Activated T-cell treated with anti-CD3 and anti-CD28 coated beads, Interleukin-2, amount 50 U/mL, for 48 hours (primary cell): ENCODE results near the gene ITPRIP.

ENCODE experiments used
- DNase-seq, 2 experiments: peaks; one replicate each; pipeline ENCODE4 v3.0.0-alpha.2; 2020

ITPRIP gene

DNA sequence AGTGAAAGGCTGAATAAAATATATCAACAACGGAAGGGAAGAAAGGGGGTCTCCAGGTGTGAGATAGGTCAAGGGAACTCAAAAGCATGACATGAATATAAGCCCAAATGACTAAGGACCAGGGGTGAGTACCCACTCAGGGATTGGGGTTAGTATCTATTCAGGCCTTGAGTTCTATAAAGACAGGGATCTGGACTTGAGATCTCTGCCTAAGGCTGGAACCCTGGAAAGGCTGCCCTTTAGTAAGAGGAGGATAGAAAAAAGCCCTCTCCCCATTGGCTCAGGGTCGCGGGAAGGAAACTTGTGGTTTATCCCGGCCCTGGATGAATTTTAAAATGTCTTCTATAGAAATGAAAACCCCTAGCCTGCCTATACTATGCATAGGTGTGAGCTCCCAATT lies 2.4 kb upstream of the ITPRIP start:
- no peak for DNase-seq

DNA sequence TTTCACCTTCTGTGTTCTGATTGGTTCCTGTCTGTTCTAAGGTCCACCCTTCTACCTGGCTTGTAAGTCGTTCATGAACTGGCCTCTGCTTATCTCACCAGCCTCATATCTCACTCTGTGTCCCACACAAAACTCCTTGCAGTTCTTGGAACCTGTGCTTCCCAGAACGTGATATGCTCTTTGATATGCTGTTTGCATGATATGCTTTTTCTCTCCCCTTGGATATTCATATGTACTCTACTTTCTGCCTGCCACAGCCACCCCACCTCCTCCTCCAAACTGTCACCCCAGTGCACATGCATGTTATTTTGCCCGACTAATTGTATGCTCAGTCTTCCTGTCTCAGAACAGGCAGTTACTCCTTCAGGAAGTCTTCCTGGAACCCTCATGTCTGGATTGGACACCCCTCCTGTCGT lies 1.9 kb upstream of the ITPRIP start:
- DNase-seq: no peak

DNA sequence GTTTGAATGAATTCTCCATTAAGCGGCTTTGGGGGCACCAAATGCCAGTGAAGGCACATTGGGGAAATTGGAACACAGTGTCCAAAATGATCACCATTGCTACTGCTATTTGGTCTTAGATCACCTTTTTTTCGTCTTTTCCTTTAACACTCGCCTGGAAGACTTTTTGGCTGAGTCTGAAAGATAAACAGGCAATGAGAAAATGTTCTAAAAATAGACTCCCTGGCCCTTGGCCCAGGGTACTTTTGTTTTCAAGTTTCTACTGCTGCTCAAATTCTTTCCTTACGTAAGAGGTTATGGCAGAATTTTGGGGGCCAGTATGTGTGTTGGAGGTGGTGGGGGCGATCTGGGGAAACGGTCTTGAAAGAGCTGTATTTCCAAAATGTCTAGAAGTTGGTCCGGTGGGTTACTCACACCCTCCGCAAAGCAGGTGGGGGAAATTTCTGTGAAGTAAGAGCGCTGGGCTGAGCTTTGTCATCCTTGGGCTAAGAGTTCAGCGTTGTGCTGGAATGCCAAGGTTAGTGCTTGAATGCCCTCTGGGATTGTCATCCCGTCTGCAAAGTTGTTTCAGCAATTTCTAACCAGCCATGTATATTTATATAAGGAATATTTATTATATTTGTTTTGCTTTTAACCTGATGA lies 1.3 kb upstream of the ITPRIP start:
- peak in 1 of 2 experiments; percentile 17 for DNase-seq

DNA sequence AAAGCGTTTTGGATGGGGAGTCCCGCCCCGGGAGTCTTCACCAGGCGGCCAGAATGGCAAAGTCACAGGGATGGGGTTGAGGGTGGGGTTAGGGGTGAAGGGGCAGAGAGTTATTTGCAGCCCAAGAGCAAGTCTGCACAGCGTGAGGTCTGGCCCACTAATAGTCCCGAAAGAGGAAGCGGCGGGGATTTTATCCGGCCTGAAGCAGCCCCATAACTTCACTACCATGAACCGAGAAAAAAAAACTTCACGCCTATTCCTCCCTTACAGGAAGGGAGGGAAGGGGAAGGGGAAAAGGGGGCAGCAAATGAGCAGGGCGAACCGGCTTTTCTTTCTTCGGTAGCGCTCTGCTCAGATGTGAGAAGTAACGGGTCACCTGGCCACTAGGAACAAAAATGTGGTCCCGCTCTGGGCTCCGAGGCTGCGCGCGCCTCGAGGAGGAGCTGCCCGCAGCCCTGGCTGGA lies 712 bp downstream of the ITPRIP start:
- DNase-seq: no peak

DNA sequence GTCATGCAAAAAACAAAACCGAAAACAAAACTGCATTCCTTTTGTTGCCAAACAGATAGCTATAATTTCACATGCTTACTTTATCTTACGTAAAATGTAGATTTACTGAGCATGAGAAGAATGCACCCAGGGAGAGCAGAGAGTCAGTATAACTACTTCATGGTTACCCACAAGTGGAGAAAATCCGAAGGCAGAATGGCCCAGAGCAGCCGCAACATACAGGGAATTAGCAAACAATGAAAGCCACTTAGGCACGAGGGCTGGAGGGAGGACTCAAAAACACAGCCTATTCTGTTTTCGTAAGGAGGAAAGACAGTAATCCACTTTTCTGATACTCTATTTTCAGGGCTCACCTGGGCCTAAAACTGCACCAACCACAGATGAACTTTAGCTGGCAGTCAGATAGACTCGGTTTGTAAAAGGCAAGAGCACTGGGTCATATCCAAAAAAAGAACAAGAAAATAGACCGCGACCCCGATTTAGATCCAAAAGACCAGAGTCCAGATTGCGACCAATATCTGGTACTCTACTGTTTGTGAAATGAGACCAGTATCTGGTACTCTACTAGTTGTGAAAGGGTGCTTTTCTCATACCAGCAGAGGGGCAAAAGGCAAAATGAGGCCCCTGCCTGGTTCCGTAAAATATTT lies 1.3 kb downstream of the ITPRIP start:
- peak; percentile 25 to 30 for DNase-seq

DNA sequence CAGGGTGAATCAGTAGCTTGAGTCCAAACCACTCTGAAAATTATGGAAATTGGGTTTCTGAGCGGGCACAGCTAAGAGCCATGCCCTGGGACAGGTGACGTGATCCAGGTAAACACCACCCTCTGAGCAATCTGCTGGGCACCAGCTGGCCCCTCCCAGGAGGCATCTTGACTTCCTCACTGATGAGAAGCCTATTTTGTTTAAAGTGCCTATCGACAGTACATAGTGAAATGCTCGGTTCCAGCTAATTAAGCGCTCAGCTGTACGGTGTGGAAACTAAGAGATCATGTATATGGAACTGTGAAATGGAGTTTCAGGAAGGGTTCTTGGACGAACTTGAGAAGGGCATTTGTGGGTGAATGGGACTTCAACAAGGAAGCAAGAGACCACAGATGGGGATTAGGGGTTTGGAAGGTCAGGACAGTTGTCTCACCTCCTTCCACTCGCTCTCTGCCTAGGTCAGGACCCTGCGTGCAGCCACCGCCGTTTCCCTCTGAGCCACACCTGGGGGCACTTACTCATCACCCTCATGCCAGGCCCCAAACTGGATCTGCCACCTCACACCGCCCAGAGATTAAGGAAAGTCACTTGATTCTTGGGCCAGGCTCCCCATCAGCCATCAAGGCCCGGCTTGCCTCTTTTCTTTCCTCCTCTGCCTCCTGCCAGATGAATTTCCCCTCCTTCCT lies 3.2 kb downstream of the ITPRIP start:
- DNase-seq: peak; percentile 26 to 29

DNA sequence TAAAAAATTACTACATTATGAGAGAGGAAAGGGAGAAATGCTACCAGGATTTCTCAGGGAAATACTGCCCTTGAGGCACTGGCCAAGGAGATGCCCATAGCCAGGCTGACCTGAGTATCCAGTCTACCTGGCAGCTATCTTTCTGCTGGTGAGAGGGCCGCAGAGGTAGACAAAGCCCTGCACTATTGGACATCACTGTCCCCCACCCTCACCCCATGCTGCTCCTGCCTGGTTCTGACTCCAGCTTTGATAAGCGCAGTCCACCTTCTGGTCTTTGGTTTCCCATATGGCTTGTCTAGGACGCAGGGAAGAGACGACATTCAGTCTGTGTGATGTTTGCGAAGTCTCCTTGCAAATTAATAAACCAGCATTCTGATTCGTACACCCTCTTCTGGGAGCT lies 3.7 kb downstream of the ITPRIP start:
- no peak for DNase-seq

DNA sequence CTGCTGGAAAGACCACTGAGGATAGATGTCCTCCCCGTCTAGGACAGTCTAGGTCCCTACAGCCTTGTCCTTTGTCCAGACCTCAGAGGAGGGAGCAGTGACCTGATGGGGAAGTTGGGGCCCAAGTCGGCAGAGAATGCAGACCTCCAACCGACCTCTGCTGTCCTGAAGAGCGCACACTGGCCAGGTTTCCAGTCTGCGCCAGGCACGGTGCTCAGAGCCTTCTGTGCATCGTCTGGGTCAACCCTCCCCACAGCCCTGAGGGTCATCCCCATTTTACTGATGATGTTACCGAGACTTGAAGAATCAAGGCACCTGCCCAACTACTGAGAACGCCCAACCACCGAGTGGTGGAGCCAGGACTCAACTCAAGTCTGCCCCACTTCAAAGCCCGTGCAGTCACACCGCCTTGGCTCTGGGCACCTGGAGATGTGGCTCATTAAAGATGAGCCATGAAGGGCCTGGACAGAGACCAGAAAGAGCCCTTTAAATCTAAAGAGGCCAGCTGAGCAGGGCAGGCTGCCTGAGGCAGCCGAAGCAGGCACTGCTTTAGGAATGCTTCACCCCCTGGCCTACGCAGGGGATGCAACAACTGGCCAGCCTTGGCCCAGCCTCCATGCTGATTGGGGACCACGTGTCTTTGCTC lies 4.4 kb downstream of the ITPRIP start:
- DNase-seq: peak; percentile 17

DNA sequence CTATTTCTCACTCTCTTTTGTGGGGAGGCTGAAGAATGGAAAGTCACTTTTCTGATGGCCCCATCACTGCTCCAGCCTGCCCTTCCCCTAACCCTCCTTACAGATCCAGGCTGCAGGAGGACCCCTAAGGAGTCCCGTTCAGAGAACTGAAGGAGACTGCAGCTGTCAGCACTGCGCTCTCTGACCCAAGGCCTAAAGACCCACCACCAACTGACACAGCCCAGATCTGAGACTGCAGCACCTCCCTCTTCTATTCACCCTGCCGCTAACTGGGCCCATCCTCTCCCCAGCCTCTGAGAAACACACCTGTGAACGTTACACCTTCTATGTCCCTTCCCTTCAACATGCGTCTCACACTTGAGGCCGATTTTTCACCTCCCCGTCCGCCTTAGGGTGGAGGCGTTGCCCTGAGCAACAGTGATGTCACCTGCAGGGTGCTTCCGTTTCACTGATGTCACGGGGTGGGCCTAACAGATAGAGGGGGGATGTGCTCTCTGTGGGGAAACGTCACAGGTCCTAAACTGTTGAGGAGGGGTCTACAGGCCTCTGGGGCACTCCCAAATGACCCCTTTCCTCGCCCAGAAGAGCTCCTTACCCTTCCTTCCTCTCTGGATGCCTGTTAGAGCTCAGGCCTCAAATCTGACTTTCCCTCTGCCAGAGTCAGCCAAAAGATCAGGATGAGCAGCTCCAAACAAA lies 5.1 kb downstream of the ITPRIP start:
- DNase-seq: peak; percentile 51 to 59

DNA sequence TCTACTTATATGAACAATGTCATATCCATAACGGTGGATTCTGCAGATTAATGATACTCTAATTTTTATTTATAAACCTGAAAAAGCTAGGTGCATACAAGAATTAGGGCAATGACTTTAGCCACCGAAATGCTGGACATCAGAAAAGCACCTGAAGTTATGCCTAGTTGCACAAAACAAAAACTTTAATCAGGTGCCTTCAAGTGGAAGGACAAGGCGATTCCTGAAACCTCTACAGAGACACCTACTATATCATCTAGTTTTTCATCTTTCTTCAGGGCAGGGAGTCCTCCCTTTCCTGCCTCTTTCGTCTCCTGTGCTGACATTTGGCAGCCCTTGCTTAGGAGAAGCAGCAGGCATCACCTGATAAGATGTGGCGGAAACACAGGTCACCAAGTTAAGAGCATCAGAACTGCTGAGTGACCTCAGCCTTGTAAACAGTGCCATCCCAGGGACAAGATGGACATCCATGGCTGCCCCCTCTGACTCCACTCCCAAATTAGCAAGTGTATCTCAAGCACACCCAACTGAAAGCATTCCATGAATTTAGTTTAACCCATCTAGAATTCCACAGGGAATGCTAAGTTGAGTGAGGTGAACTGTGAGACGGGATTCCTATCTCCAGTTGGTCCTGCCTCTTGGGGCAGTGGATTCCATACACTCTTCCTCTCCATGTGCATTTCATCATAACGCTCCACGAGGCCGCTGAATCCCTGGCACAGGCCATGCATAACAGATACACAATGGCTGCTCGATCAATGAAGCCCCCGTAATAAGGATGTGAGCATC lies 5.8 kb downstream of the ITPRIP start:
- DNase-seq: peak in 1 of 2 experiments; percentile 12

DNA sequence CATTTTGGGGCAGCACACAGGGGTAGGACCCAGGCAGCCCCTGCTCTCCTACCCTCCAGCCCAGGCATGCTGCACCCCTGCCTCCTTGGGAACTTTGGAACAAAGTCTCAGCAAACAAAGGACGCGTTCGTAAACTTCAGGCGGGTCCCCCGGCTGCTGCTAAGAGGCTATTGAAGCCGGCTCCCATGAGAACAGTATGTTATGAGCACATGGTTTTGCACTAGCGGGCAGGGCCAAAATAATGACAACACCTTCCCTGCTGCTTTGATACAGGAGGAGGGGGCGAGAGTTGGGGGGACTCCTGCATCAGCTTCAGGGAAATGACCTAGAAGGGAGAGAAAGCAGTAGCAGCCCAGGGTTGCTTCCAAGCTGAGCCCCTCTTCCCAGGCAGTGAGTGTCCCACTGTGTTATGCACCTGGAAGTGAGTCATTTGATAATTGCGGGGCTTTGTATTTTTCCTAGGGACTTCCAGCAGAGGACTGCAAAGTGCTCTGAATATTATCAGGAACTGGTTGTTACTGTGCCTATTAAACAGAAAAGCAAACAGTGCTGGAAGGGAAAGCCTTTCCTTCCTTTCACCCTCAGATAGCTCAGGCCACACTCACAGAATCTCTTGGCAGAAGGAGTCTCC lies 6.9 kb downstream of the ITPRIP start:
- DNase-seq: no peak

DNA sequence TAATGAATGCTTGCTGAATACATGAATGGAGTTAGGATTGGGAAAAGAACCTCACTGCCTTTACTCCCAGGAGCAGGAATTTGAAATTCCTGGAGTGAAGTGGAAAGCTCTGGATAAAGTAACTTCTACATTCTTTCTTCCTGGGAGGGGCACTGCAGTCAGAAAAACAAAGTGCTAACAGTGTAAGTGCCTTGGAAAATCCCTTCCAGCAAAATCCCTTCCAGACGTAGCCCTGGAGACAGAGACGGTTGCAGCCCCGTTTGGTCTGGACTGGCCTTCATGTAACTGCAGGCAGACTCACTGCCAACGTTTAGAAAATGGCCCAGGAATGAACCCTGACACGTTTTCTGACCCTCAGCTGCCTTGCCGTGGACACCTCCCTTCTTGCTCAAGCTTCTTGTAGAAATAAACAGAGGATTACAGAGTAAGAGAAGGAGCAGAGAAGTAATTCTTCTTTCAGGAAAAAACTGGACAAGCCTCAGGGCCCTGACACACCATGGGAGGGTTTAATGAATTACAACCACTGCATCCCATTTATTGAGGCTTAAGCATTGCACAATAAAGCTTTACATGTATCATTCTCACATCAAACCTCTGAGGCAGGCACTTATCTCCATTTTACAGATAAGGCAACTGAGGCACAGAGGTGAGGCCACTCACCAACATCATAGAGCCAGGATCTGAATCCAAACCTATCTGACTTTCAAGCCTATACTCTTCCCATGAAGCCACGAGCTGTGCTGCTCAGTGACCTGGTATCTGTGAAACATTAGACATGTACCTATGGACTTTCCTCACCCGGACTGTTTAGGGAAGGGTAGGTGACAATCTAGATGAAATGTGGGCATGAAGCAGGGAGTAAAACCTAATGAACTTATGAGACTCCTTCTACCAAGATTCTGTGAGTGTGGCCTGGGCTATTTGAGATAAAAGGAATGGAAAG lies 7.8 kb downstream of the ITPRIP start:
- DNase-seq: no peak

DNA sequence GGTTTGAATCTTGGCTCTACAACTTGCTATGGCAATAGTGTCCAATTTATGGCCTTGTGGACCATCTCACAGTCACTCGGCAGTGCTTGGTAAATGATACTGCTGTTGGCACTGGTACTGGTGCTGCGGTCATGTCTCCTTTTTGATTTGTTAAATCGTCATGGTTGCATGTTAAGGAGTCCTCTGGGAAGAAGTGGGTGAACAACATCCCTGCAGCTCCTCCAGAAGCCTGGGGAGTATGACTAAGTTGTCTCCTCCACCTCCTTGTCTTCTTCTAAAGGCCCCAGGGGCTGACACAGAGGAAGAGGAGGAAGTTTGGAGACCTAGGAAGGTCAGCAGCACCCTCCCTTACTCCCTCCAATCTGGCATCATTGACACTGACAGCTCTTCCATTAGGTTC lies 8.5 kb downstream of the ITPRIP start:
- DNase-seq: no peak

DNA sequence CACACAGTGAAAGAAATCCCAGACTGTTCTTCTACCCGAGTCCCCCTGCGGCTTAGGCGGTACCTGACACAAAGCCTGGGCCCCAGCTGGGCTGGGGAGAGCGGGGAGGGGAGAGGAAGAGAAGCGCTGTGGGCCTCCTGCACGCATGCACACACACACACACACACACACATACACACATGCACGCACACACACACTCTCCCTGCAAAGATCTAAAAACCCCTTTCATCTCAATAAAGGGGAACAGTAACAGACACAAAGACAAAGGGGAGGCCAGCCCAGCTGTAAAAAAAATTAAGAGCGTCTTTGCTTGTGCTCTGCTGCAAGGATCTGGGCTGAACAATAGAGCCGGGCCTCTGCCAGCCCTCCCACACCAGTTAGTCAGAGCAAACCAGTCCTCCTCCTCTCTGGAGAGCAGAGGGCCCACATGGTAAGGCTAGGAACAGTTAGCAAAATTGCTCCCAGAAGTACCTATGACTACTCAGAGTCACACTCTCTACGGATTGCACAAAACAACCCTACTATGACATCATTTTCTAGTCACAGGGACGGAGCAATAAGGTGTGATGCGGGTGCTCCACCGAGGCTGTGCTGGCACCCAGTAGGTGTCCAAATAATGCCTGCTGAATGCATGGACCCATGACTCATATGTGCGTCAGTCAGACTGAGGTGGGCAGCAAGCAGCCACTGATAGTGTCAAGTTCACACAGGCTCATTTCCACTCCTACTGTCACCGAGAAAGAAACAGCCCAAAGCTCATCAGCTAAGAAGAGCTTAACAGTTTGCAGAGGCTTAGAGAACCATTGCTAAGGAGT lies 9.2 kb downstream of the ITPRIP start:
- peak; percentile 80 to 84 for DNase-seq

DNA sequence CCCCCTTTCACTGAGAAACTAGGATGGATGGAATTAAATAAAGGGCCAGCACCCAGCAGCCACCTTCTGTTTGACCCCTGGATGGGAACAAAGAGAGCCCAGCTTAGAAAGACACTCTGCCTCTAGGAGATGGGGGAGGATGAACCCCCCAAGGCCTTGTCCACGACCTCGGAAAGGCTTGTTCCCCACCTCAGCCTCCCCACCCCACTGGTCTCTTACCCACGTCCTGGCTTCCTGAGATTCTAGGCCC lies 9.7 kb downstream of the ITPRIP start:
- no peak for DNase-seq

DNA sequence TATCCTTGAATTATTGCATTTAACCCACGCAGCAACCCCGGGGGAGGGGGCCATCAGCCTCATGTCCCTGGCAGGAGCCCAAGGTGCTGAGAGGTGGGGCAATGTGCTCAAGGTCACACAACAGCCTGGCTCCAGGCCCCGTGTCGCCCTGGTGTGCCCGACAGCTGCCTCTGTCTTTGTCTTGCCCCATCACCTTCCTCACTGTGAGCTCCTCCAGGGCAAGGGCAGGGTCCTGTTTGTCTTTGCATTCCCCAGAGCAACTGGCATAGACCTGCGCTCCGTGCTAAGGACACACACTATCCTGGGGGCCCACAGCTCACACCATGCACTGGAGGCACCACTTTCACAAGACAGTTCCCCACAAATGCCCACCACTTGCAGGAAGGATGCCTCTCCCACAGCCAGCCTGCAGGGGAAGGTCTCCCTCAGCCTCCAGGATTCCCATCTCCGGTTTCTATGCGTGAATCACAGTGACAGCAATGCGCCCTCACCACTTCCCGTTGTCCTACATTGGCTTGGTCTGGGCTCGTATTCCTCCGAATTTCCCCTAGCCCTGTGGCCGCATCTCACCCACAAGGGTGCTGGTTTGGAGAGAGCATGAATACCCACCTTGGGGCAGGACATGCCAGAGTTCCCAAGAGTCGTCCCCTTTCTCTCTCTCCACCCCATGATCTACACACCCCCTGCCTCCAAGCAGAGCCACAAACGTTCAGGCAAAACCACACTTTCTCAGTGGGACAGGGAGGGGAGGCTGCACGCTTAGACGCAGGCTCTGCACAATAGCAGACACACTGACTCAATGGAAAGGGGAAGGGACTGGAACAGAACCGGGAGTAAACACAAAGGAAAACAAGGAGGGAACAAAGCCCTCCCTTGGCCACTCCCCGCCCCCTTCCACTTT lies 10.3 kb downstream of the ITPRIP start:
- DNase-seq: no peak

DNA sequence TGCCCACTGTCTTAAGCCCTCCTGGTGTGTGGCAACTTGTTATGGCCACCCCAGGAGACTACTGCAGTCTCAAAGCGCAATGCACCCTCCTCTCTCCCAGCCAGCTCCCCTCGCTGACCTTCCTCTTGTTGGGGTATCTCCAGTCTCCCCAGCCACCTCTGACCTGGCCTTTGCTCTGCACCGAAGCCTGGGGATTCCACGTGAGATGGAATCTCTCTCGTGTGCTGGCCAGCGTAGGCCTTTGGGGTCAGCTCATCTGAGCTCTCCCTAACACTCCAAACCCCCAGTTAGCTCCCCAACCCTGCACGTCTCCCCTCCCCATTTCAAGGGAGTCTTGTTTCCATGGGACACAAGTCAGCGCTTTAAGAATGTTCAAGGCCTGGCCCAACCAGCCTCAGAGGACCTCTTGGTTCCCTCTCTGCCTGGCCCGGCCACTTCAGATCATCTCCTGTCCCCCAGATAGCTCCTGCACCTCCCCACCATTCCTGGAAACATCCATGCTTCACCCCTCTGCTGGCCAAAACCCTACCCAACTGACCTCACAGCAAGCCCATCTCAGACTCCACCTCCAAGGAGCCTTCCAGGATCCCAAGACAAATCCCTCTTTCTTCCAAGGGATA lies 11.2 kb downstream of the ITPRIP start:
- no peak for DNase-seq
